NB4 (cell line): ENCODE data around the gene KIF17.
A peak's percentile ranks its signal among the peaks of the same experiment; 100 is the strongest.

Experiments used
- DNase-seq: peaks from one replicate; pipeline ENCODE4 v3.0.0; 2010; ENCODE audit warnings: low read depth
- H3K4me3 ChIP-seq: one replicate; pipeline ENCODE4 v1.5.1; 2011; ENCODE audit warnings: mild to moderate bottlenecking, low read depth, low read length, moderate library complexity
- MYC ChIP-seq: IDR thresholded peaks from 2 replicates; pipeline ENCODE4 v1.6.1; 2011; ENCODE audit warnings: low read depth, low read length
- POLR2A ChIP-seq: IDR thresholded peaks from 2 replicates; pipeline ENCODE4 v1.6.1; 2011; ENCODE audit warnings: mild to moderate bottlenecking; ENCODE audit not compliant: insufficient read length; ENCODE audit errors: extremely low read depth
- TF ChIP-seq, protein P1 (sequence below): IDR thresholded peaks from one replicate; pipeline ENCODE4 v1.5.1; 2012; ENCODE audit warnings: low read depth, low read length
- TF ChIP-seq, protein P2 (sequence below): IDR thresholded peaks from 2 replicates; pipeline ENCODE4 v1.6.1; 2011; ENCODE audit warnings: low read depth, low read length

The KIF17 gene

DNA sequence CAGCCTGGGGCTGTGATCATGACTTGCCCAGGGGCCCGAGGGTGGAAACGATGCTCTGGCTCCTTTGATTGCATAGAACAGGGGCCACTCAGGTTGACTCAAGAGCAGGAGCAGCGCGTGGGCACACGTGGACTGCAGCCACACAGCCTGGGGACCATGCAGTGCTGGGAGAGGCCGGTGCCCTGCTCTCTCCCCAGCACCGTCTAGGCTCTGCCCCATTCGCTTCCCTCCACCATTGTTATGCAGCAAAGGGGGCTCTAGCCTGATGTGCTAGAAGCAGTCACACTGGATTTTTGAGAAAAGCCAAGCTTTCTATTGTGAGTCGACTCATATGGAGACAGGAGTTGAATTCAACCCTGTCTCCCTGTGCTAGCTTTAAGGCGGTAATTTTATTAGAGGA, 75.8 kb downstream of the KIF17 start:
- no peak overlapping the region for H3K4me3 ChIP-seq
- no peak for TF ChIP-seq POLR2A
- TF ChIP-seq MYC = no peak
- TF ChIP-seq, protein P1, sequence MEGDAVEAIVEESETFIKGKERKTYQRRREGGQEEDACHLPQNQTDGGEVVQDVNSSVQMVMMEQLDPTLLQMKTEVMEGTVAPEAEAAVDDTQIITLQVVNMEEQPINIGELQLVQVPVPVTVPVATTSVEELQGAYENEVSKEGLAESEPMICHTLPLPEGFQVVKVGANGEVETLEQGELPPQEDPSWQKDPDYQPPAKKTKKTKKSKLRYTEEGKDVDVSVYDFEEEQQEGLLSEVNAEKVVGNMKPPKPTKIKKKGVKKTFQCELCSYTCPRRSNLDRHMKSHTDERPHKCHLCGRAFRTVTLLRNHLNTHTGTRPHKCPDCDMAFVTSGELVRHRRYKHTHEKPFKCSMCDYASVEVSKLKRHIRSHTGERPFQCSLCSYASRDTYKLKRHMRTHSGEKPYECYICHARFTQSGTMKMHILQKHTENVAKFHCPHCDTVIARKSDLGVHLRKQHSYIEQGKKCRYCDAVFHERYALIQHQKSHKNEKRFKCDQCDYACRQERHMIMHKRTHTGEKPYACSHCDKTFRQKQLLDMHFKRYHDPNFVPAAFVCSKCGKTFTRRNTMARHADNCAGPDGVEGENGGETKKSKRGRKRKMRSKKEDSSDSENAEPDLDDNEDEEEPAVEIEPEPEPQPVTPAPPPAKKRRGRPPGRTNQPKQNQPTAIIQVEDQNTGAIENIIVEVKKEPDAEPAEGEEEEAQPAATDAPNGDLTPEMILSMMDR = no peak
- TF ChIP-seq, protein P2, sequence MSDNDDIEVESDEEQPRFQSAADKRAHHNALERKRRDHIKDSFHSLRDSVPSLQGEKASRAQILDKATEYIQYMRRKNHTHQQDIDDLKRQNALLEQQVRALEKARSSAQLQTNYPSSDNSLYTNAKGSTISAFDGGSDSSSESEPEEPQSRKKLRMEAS = no peak
- DNase-seq = no peak

DNA sequence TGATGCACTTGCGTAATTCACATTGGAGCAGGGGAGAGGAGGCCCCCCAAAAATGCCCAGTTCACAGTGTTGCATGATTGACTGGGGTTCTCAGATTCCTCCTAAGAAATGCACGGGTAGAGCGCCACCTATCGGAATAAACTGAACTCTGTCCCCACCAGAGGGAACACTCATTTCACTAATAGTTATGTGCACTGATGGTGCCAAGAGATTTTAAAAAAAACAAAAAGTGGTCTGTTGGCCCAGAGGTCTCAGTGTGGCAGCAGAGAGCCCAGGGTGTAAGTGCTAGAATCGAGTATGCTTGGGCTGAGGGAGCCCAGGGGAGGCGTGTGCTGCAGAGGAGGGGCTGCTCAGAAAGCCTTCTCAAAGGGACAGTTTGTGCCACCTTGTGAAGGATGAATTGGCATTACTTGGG, 77.6 kb downstream of the KIF17 start:
- no peak overlapping the region for H3K4me3 ChIP-seq
- TF ChIP-seq, protein P2 = no peak
- TF ChIP-seq POLR2A = no peak
- TF ChIP-seq, protein P1 = peak; percentile 71
- peak; percentile 66 for DNase-seq

DNA sequence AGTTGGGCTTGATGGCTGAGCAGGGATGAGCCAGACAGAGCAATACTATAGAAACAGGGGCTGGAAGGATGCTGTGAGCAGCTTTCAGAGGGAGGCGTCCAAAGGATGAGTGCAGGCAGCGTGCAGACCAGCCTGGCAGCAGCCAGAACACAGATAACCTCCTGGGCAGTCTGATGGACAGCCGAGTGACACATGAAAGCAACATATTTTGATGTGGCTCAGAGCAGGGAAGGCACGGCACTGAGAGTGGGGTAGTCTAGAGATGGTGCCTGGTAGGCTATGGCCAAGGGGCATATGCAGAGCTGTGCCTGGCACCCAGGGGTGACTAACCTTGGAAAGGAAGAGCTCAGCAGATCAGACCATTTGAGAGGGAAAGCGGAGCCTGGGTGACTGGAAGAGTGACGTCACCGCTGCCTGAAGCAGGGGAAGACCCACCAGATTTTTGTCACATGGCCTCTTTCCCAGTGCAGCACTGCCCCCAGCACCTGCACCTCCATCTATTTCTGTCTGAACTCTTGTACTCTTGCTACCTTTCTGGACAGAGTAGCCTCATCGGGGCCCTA, 80.9 kb downstream of the KIF17 start:
- TF ChIP-seq, protein P2 = no peak
- no peak for TF ChIP-seq POLR2A
- TF ChIP-seq MYC = no peak
- TF ChIP-seq, protein P1 = no peak
- H3K4me3 ChIP-seq = no peak overlapping the region
- no peak for DNase-seq

DNA sequence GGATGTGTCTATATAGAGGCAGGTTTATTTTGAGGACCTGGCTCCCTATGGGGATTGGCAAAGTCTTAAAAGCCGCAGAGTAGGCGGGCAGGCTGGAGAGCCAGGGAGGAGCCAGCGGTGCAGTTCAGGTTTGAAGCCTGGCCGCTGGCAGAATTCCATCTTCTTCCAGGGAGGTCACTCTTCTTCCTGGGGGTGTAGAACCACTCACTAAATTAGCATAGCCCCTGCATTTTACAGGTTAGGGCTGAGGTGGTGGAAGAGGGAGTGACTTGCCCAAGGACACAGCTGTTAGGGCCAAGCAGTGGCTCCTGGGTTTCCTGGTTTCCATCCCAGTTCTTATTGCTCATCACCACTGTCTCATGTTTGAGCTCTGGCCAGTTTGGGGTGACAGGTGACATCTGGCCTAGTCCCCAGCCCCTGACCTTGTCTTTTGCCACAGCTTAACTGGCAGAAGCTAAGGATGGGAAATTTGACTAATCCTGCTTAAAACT, 83.2 kb downstream of the KIF17 start:
- TF ChIP-seq, protein P1 = no peak
- TF ChIP-seq MYC (no peak), POLR2A (no peak)
- TF ChIP-seq, protein P2 = no peak
- peak overlapping the region; percentile 69 for H3K4me3 ChIP-seq
- DNase-seq = peak; percentile 73

DNA sequence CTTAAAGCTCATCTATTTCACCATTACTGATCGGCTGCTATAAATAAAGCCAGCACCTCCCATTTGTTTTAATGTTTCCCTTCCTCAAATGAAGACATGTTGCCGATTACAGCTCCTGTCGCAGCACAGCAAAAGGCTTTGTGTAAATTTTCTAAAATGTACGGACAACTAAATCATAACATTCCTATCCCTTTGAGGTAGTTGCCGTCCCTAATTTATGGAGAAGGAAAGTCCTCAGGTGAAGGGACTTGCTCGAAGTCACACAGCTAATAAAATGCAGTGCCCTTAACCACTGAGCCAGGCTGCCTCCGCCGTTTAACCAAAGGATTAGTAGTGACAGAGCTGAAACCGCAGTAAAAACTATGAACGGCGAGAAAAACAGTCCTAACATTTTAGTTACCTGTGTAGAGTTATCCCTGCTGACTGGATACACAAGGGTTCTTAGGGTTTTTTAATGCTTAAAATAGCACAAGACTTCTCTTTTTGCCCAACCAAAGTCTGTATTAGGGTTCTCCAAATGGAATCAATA, 83.7 kb downstream of the KIF17 start:
- peak; percentile 46 for DNase-seq
- no peak for TF ChIP-seq MYC

DNA sequence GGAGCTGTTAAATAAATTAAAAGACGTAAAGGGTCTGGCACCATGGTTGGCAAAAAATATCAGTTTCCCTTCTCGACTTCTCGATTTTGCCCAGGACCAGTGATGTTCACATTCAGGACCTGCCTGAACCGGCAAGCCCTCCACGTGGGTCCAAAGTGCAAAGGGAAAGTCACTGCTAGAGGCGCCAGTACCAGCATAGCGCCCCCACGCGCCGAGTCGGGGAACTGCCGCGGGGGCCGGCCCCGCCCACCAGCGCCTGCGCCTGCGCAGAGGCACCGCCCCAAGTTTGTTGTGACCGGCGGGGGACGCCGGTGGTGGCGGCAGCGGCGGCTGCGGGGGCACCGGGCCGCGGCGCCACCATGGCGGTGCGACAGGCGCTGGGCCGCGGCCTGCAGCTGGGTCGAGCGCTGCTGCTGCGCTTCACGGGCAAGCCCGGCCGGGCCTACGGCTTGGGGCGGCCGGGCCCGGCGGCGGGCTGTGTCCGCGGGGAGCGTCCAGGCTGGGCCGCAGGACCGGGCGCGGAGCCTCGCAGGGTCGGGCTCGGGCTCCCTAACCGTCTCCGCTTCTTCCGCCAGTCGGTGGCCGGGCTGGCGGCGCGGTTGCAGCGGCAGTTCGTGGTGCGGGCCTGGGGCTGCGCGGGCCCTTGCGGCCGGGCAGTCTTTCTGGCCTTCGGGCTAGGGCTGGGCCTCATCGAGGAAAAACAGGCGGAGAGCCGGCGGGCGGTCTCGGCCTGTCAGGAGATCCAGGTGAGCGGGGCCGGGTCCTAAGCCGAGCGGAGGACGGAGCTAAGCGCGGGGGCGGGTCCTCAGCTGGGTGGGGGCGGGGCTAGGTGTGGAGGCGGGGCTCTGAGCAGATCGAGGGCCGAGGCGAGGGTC, 84.4 kb downstream of the KIF17 start, which contains the start of gene PINK1:
TSS of gene PINK1 (plus strand) at position 269 of the 875 bp plus-strand sequence. CDS start at position 360, 91 bp downstream.
- peak; percentile 80 for DNase-seq
- H3K4me3 ChIP-seq = peak within 1 kb of the TSS; percentile 69
- TF ChIP-seq, protein P2 = peak; percentile 94
- TF ChIP-seq, protein P1 = peak; percentile 83
- TF ChIP-seq POLR2A = peak; percentile 55
- TF ChIP-seq MYC = peak; percentile 94

More for the DNA sequence above, 83.7 kb downstream of the KIF17 start:
- peak overlapping the region; percentile 69 for H3K4me3 ChIP-seq
